H9 (cell line): ENCODE results near the gene DSC1. TPM values are rescaled to one million over a fixed set of nuclear protein-coding genes. Genes with fewer than 3 reads are reported as not detected.

Source experiments
- DNase-seq: peaks from one replicate; pipeline ENCODE4 v3.0.0-alpha.2; 2017
- H2AFZ ChIP-seq: one replicate; pipeline ENCODE4 v1.6.1; 2013; ENCODE audit warnings: mild to moderate bottlenecking, low read length, control low read depth, moderate library complexity
- H2AK5ac ChIP-seq: 2 replicates; pipeline ENCODE4 v1.6.1; 2013; ENCODE audit warnings: low read length, control low read depth, mixed read lengths; ENCODE audit not compliant: insufficient read length
- H2BK120ac ChIP-seq: one replicate; pipeline ENCODE4 v1.6.1; 2013; ENCODE audit warnings: low read depth, mild to moderate bottlenecking, low read length, control low read depth, inconsistent platforms; ENCODE audit not compliant: poor library complexity, severe bottlenecking
- H2BK12ac ChIP-seq: 2 replicates; pipeline ENCODE4 v1.6.1; 2013; ENCODE audit warnings: low read length, control low read depth, mixed read lengths, low read depth; ENCODE audit not compliant: insufficient read length
- H2BK15ac ChIP-seq: 2 replicates; pipeline ENCODE4 v1.6.1; 2013; ENCODE audit warnings: low read depth, low read length, control low read depth
- H2BK20ac ChIP-seq: one replicate; pipeline ENCODE4 v1.6.1; 2013; ENCODE audit warnings: low read depth, mild to moderate bottlenecking, low read length, control low read depth, inconsistent platforms; ENCODE audit not compliant: poor library complexity, severe bottlenecking
- H2BK5ac ChIP-seq: 2 replicates; pipeline ENCODE4 v1.6.1; 2013; ENCODE audit warnings: low read length, control low read depth, mixed read lengths; ENCODE audit not compliant: insufficient read length
- H3K14ac ChIP-seq: 2 replicates; pipeline ENCODE4 v1.6.1; 2013; ENCODE audit warnings: low read length, control low read depth; ENCODE audit not compliant: insufficient read depth
- H3K18ac ChIP-seq: 2 replicates; pipeline ENCODE4 v1.6.1; 2013; ENCODE audit warnings: low read depth, mild to moderate bottlenecking, mixed read lengths, low read length, control low read depth; ENCODE audit not compliant: insufficient read length
- H3K23ac ChIP-seq: 2 replicates; pipeline ENCODE4 v1.6.1; 2013; ENCODE audit warnings: low read length, control low read depth, mixed read lengths, low read depth; ENCODE audit not compliant: insufficient read length
- H3K23me2 ChIP-seq: 2 replicates; pipeline ENCODE4 v1.6.1; 2013; ENCODE audit warnings: low read depth, mild to moderate bottlenecking, mixed read lengths, low read length, control low read depth; ENCODE audit not compliant: insufficient read length, poor library complexity, severe bottlenecking
- H3K27ac ChIP-seq: 2 replicates; pipeline ENCODE4 v1.5.1; 2013; ENCODE audit warnings: low read length, control low read depth, mixed read lengths, low read depth; ENCODE audit not compliant: insufficient read length
- H3K27me3 ChIP-seq: 2 replicates; pipeline ENCODE4 v1.6.1; 2013; ENCODE audit warnings: low read length, control low read depth, inconsistent platforms; ENCODE audit not compliant: insufficient read depth
- H3K4ac ChIP-seq: 2 replicates; pipeline ENCODE4 v1.6.1; 2013; ENCODE audit warnings: low read depth, mild to moderate bottlenecking, control low read depth, inconsistent platforms, low read length, moderate library complexity
- H3K4me1 ChIP-seq: 2 replicates; pipeline ENCODE4 v1.6.1; 2013; ENCODE audit warnings: low read length, control low read depth, inconsistent platforms; ENCODE audit not compliant: insufficient read depth
- H3K4me2 ChIP-seq: 2 replicates; pipeline ENCODE4 v1.6.1; 2013; ENCODE audit warnings: low read length, control low read depth, mixed read lengths; ENCODE audit not compliant: insufficient read length, insufficient read depth
- H3K56ac ChIP-seq: 2 replicates; pipeline ENCODE4 v1.6.1; 2013; ENCODE audit warnings: low read depth, mild to moderate bottlenecking, mixed read lengths, low read length, control low read depth; ENCODE audit not compliant: insufficient read length
- H3K79me1 ChIP-seq: 2 replicates; pipeline ENCODE4 v1.6.1; 2013; ENCODE audit warnings: low read depth, mild to moderate bottlenecking, moderate library complexity, low read length, control low read depth, inconsistent platforms; ENCODE audit not compliant: insufficient read depth, poor library complexity, severe bottlenecking
- H3K79me2 ChIP-seq: 2 replicates; pipeline ENCODE4 v1.6.1; 2013; ENCODE audit warnings: low read length, control low read depth, inconsistent platforms; ENCODE audit not compliant: insufficient read depth
- H3K9ac ChIP-seq: 2 replicates; pipeline ENCODE4 v1.6.1; 2013; ENCODE audit warnings: low read length, control low read depth, mixed read lengths; ENCODE audit not compliant: insufficient read length; ENCODE audit errors: extremely low read depth
- H3K9me3 ChIP-seq: one replicate; pipeline ENCODE4 v1.6.1; 2013; ENCODE audit warnings: low read depth, low read length, inconsistent platforms; ENCODE audit not compliant: control insufficient read depth
- H3T11ph ChIP-seq: one replicate; pipeline ENCODE4 v1.6.1; 2013; ENCODE audit warnings: mild to moderate bottlenecking, low read length, control low read depth, inconsistent platforms
- H4K20me1 ChIP-seq: one replicate; pipeline ENCODE4 v1.6.1; 2013; ENCODE audit not compliant: control insufficient read depth, insufficient read length, insufficient read depth
- H4K5ac ChIP-seq: 2 replicates; pipeline ENCODE4 v1.6.1; 2013; ENCODE audit warnings: low read depth, mild to moderate bottlenecking, mixed read lengths, low read length, control low read depth; ENCODE audit not compliant: insufficient read length
- H4K8ac ChIP-seq: replicated peaks from 2 replicates; pipeline ENCODE4 v1.6.1; 2013; ENCODE audit warnings: low read length, control low read depth, mixed read lengths, low read depth; ENCODE audit not compliant: insufficient read length
- H4K91ac ChIP-seq: 2 replicates; pipeline ENCODE4 v1.6.1; 2013; ENCODE audit warnings: low read depth, mild to moderate bottlenecking, moderate library complexity, mixed read lengths, low read length, control low read depth; ENCODE audit not compliant: insufficient read length
- H3K27ac Mint-ChIP-seq, 3 experiments: 2 replicates in 2 of 3; 3 replicates in 1 of 3; pipeline ENCODE4 v1.8.0; 2020 to 2021; ENCODE audit warnings: mixed read lengths in 3 of 3, mild to moderate bottlenecking in 1 of 3, moderate library complexity in 1 of 3
- H3K27me3 Mint-ChIP-seq: 2 replicates; pipeline ENCODE4 v1.8.0; 2021; ENCODE audit warnings: low read depth, mild to moderate bottlenecking, moderate library complexity, mixed read lengths
- H3K36me3 Mint-ChIP-seq, 3 experiments: 2 replicates in 2 of 3; 3 replicates in 1 of 3; pipeline ENCODE4 v1.8.0; 2020 to 2021; ENCODE audit warnings: low read depth in 3 of 3, mixed read lengths in 3 of 3; ENCODE audit not compliant: insufficient read depth in 1 of 3
- H3K4me1 Mint-ChIP-seq, 2 experiments: 2 replicates each; pipeline ENCODE4 v1.8.0; 2020; ENCODE audit warnings: mixed read lengths in 2 of 2
- H3K4me3 Mint-ChIP-seq, 2 experiments: 2 replicates in 1 of 2; 3 replicates in 1 of 2; pipeline ENCODE4 v1.8.0; 2020 to 2021; ENCODE audit warnings: mild to moderate bottlenecking in 2 of 2, mixed read lengths in 2 of 2, moderate library complexity in 1 of 2
- H3K9me3 Mint-ChIP-seq, 2 experiments: 2 replicates in 1 of 2; 3 replicates in 1 of 2; pipeline ENCODE4 v1.8.0; 2020; ENCODE audit warnings: mild to moderate bottlenecking in 2 of 2, mixed read lengths in 2 of 2, moderate library complexity in 1 of 2
- WGBS: extraction: QIAGEN DNeasy Blood & Tissue Kit; methylation state at CpG from one replicate; pipeline ENCODE4 v1.1.7; 2013; ENCODE audit warnings: missing lambda C conversion rate, low lambda C conversion rate, mixed read lengths; ENCODE audit not compliant: insufficient read length; ENCODE audit errors: extremely low coverage; 5-methylcytosine and 5-hydroxymethylcytosine counted together
- long read RNA-seq: library from polyadenylated mRNA; unstranded; transcript quantifications from one replicate; pipeline ENCODE4 v2.0.0, GENCODE V29; 2020
- total RNA-seq: library from RNA; stranded (reverse); gene quantifications from 2 replicates; pipeline ENCODE4 v1.2.1, GENCODE V29; 2021
- TF ChIP-seq, protein P1 (sequence below): fragments of 200-600 bp; sonication (generic); conservative IDR thresholded peaks from 3 replicates; pipeline ENCODE4 v1.8.0; 2021; ENCODE audit warnings: antibody characterized with exemption, mild to moderate bottlenecking

Gene DSC1, protein sequence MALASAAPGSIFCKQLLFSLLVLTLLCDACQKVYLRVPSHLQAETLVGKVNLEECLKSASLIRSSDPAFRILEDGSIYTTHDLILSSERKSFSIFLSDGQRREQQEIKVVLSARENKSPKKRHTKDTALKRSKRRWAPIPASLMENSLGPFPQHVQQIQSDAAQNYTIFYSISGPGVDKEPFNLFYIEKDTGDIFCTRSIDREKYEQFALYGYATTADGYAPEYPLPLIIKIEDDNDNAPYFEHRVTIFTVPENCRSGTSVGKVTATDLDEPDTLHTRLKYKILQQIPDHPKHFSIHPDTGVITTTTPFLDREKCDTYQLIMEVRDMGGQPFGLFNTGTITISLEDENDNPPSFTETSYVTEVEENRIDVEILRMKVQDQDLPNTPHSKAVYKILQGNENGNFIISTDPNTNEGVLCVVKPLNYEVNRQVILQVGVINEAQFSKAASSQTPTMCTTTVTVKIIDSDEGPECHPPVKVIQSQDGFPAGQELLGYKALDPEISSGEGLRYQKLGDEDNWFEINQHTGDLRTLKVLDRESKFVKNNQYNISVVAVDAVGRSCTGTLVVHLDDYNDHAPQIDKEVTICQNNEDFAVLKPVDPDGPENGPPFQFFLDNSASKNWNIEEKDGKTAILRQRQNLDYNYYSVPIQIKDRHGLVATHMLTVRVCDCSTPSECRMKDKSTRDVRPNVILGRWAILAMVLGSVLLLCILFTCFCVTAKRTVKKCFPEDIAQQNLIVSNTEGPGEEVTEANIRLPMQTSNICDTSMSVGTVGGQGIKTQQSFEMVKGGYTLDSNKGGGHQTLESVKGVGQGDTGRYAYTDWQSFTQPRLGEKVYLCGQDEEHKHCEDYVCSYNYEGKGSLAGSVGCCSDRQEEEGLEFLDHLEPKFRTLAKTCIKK
- total RNA-seq: not detected in 2 replicates
- long read RNA-seq: 0 reads

DNA sequence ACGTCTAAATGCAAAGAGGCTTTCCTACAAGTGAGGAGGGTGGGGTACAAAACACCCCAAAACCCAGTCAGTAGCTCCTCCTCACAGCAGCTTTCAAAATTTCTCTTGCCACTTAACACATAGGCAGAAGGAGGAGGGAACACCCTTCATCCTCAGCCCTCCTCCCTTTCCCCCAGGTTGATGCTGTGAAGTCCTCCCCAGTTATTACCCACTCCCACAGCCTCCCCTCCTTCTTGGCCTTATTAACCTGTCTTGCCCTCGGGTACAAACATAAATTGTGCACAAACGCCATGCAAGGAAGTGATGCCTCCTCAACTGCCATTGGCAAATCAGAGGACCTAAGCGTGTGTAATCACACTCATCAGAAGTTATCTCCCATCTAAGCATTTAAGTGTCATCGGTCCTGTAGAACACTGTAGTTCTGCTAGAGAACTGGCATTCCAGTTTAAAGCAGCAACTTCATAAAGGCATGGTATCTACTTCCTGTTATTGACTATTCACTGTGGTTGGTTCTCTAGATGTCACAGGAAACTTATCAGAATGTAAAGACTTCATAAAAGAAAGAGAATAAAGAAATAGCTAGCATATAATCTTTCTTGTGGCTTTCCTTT is at the start of gene DSC1:
TSS of gene DSC1 (minus strand) at position 32 of the 611 bp plus-strand sequence. CDS start 262 bp downstream, outside the sequence.
- Mint-ChIP-seq H3K27me3 (no peaks in the 10 kb centered on the region), H3K36me3 (no peaks in the 10 kb centered on the region), H3K4me3 (no peak within 1 kb of the TSS), H3K9me3 (no peaks in the 10 kb centered on the region; a peak in 1 of 5 replicates), H3K4me1 (peaks cover 10% of the 10 kb centered on the region in 2 experiments), H3K27ac (peak within 1 kb of the TSS in 2 of 3 experiments; percentile 80 to 82; a peak in 4 of 7 replicates)
- no peaks in the 10 kb centered on the region for H3K79me2 ChIP-seq
- H3K23me2 ChIP-seq: no peaks in the 10 kb centered on the region
- H2AK5ac ChIP-seq: no peak within 1 kb of the TSS
- H2BK20ac ChIP-seq: no peak within 1 kb of the TSS
- no peaks in the 10 kb centered on the region for H3K4me1 ChIP-seq
- H2BK15ac ChIP-seq: no peak within 1 kb of the TSS
- H4K8ac ChIP-seq: no peak within 1 kb of the TSS
- no peak for DNase-seq
- H3K9me3 ChIP-seq: no peaks in the 10 kb centered on the region
- H3T11ph ChIP-seq: no peak within 1 kb of the TSS
- H2BK120ac ChIP-seq: no peak within 1 kb of the TSS
- H4K5ac ChIP-seq: no peak within 1 kb of the TSS
- no peak within 1 kb of the TSS for H3K27ac ChIP-seq
- H2AFZ ChIP-seq: no peak within 1 kb of the TSS
- H3K4me2 ChIP-seq: no peak within 1 kb of the TSS
- TF ChIP-seq, protein P1, sequence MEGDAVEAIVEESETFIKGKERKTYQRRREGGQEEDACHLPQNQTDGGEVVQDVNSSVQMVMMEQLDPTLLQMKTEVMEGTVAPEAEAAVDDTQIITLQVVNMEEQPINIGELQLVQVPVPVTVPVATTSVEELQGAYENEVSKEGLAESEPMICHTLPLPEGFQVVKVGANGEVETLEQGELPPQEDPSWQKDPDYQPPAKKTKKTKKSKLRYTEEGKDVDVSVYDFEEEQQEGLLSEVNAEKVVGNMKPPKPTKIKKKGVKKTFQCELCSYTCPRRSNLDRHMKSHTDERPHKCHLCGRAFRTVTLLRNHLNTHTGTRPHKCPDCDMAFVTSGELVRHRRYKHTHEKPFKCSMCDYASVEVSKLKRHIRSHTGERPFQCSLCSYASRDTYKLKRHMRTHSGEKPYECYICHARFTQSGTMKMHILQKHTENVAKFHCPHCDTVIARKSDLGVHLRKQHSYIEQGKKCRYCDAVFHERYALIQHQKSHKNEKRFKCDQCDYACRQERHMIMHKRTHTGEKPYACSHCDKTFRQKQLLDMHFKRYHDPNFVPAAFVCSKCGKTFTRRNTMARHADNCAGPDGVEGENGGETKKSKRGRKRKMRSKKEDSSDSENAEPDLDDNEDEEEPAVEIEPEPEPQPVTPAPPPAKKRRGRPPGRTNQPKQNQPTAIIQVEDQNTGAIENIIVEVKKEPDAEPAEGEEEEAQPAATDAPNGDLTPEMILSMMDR: no peak
- WGBS: no CpG with 5 or more reads among the region's 5 CpGs
- H3K4ac ChIP-seq: no peak within 1 kb of the TSS
- no peaks in the 10 kb centered on the region for H4K20me1 ChIP-seq
- H3K27me3 ChIP-seq: no peaks in the 10 kb centered on the region
- no peak within 1 kb of the TSS for H3K18ac ChIP-seq
- no peak within 1 kb of the TSS for H3K9ac ChIP-seq
- no peak within 1 kb of the TSS for H2BK12ac ChIP-seq
- H3K14ac ChIP-seq: no peak within 1 kb of the TSS; the same call in 1 of the 2 replicates
- H4K91ac ChIP-seq: no peak within 1 kb of the TSS
- no peak within 1 kb of the TSS for H2BK5ac ChIP-seq
- no peak within 1 kb of the TSS for H3K56ac ChIP-seq
- no peak within 1 kb of the TSS for H3K23ac ChIP-seq
- no peaks in the 10 kb centered on the region for H3K79me1 ChIP-seq
